GM18502 (cell line): ENCODE data around the gene PDC.
A peak's percentile ranks its signal among the peaks of the same experiment; 100 is the strongest.
"Not testable (repeated sequence)": the region's sequence is repeated elsewhere in the genome, so short reads cannot be mapped to it uniquely, and the experiment has no call there.

Experiments used
- ATAC-seq: cut with Tn5 transposase; IDR thresholded peaks from one replicate; pipeline ENCODE4 v1.9.1; 2021; ENCODE audit warnings: mild to moderate bottlenecking; ENCODE audit not compliant: unreplicated experiment, poor library complexity

PDC gene

DNA sequence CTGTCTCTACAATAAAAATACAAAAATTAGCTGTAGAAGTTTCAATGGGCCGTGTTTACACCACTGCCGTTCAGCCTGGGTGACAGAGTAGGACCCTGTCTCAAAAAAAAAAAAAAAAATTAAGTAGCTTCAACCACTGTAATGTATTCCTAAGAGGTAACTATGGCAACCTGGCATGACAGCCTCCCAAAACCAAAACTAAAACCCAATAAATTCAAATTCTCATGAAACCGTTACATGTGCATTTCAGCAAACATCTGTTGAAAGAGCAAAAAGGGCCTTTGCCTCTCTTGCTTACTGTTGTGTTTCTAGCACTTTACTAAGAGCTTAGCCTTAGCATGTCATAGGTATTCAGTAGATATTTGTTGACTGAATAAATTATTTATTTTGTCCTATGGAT, 51.8 kb downstream of the PDC start:
- ATAC-seq, result no peak

DNA sequence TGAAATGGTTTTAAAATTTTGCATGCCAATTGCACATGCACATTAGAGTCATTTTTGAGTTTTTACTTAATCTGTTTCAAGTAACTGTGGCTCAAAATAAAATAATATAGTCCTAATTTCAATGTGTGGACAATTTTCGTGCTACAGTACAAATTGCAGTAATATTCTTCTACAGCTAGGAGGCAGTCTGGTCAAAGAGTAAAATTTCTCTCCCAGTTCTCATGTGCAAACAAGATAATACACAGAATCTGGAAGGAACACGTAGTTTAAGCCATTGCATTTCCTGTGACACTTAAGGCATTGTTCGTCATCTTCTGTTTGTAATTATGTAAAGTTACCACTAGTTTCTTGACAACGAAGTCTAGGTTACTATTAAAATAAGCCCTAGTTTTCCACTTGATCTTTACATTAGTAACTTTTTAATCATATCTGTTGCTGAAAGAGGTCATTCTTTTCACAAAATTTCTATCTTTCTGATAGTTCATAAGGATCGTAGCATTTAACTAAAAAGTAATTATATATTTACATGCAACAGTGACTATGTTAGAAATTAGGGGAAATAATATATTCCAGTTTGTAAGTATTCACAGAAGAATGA, 56.4 kb downstream of the PDC start:
- ATAC-seq, result peak; percentile 59

GRCh38 chr1:186403632-186404031, 57.3 kb downstream of the PDC start:
- no peak for ATAC-seq

DNA sequence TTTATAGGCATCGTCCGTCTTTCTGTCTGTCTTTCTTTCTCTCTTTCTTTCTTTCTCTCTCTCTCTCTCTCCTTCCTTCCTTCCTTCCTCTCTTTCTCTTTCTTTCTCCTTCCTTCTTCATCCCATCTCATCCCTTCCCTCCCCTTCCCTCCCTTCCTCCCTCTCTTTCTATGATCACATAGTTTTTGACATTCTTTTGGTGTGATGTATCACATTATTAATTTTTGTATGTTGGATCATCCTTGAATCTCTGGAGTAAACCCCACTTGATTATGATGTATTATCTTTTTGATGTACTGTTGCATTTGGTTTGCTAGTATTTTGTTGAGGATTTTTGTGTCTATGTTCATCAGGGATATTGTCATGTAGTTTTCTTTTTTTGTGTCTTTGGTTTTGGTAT, 59.5 kb downstream of the PDC start:
- not testable (repeated sequence) for ATAC-seq
